Peyer's patch (tissue), 4 donors: Measurements from ENCODE around the gene NTF3. TPM values are rescaled to one million over a fixed set of nuclear protein-coding genes. Genes with fewer than 3 reads are reported as not detected.

Experiments used
- DNase-seq, 3 donors: peaks; one replicate each; pipeline ENCODE4 v3.0.0-alpha.2; 2017 to 2019
- H3K27ac ChIP-seq, 4 donors: fragments of 200-600 bp; sonication (generic); one replicate each; pipeline ENCODE4 v1.5.1; 2016 to 2019
- H3K27me3 ChIP-seq, 2 donors: fragments of 200-600 bp; sonication (generic); one replicate each; pipeline ENCODE4 v1.5.1; 2019
- H3K36me3 ChIP-seq, 3 donors: fragments of 200-600 bp; sonication (generic); one replicate each; pipeline ENCODE4 v1.5.1; 2016 to 2019
- H3K4me1 ChIP-seq, 4 donors: fragments of 200-600 bp; sonication (generic); one replicate each; pipeline ENCODE4 v1.5.1; 2016 to 2019
- H3K4me3 ChIP-seq, 4 donors: fragments of 200-600 bp; sonication (generic); 1 replicate in 3 of 4; 2 replicates in 1 of 4; pipeline ENCODE4 v1.5.1; 2016 to 2019; ENCODE audit warnings: mild to moderate bottlenecking in 1 of 4
- H3K9me3 ChIP-seq, 4 donors: fragments of 200-600 bp; sonication (generic); one replicate each; pipeline ENCODE4 v1.5.1; 2016 to 2019; ENCODE audit warnings: mild to moderate bottlenecking in 1 of 4
- CTCF ChIP-seq, 6 experiments: fragments of 450-650 bp in 4 of 6; fragments of 200-600 bp in 2 of 6; sonication (generic) in 1 of 6; IDR thresholded peaks; one replicate each; pipeline ENCODE4 v1.5.1; 2017 to 2019; ENCODE audit warnings: antibody characterized with exemption in 6 of 6, mild to moderate bottlenecking in 3 of 6, moderate library complexity in 1 of 6
- POLR2A ChIP-seq, 2 donors: fragments of 450-650 bp; IDR thresholded peaks; one replicate each; pipeline ENCODE4 v1.5.1; 2017; ENCODE audit warnings: antibody characterized with exemption in 2 of 2, mild to moderate bottlenecking in 2 of 2, moderate library complexity in 2 of 2
- total RNA-seq, 4 donors: library from RNA; depleted of rRNA; stranded (reverse); fragments of >200 nt; gene quantifications; one replicate each; pipeline ENCODE4 v1.1.0, GENCODE V29; 2016

The NTF3 gene
- total RNA-seq, 4 donors from 2014 or later, result 1.4 TPM; not detected in 3

GRCh38 chr12:5428332-5429221 lies 3.3 kb upstream of the NTF3 start:
- Histone ChIP-seq H3K27ac (no peak overlapping the region), H3K9me3 (no peaks in the 10 kb centered on the region), H3K27me3 (peaks cover 0 to 18% of the 10 kb centered on the region in 2 donors), H3K4me3 (no peak overlapping the region), H3K4me1 (peaks cover 0 to 31% (median 0%) of the 10 kb centered on the region in 4 donors), H3K36me3 (no peaks in the 10 kb centered on the region)
- no peak for DNase-seq
- TF ChIP-seq CTCF (IDR thresholded peaks at IDR 0.05) (peak in 4 of 6 experiments; percentile 22 to 57 (median 54)), POLR2A (IDR thresholded peaks at IDR 0.05) (no peak)

- Histone ChIP-seq H3K36me3 (no peaks in the 10 kb centered on the region), H3K27me3 (peaks cover 0 to 18% of the 10 kb centered on the region in 2 donors), H3K27ac (no peak overlapping the region), H3K9me3 (no peaks in the 10 kb centered on the region), H3K4me1 (peaks cover 0 to 37% (median 0%) of the 10 kb centered on the region in 4 donors), H3K4me3 (peak overlapping the region in 1 of 4 donors; percentile 51)
- no peak for TF ChIP-seq CTCF (IDR thresholded peaks at IDR 0.05)
- no peak for TF ChIP-seq POLR2A (IDR thresholded peaks at IDR 0.05)
- DNase-seq, result no peak
Observed at GRCh38 chr12:5429741-5430557, 2.0 kb upstream of the NTF3 start.

- no peaks in the 10 kb centered on the region for H3K9me3 ChIP-seq
- DNase-seq, result no peak
- peak overlapping the region in 3 of 4 donors; percentile 3 to 51 (median 14) for H3K4me3 ChIP-seq
- no peak for TF ChIP-seq CTCF (IDR thresholded peaks at IDR 0.05)
- H3K4me1 ChIP-seq, result peaks cover 0 to 37% (median 0%) of the 10 kb centered on the region in 4 donors
- H3K36me3 ChIP-seq, result no peaks in the 10 kb centered on the region
- peaks cover 0 to 18% of the 10 kb centered on the region in 2 donors for H3K27me3 ChIP-seq
- no peak overlapping the region for H3K27ac ChIP-seq
Observed at GRCh38 chr12:5430641-5431603, 986 bp upstream of the NTF3 start.

GRCh38 chr12:5433081-5433844 lies 1.4 kb downstream of the NTF3 start:
- Histone ChIP-seq H3K36me3 (no peaks in the 10 kb centered on the region), H3K9me3 (peaks cover 0 to 6% (median 0%) of the 10 kb centered on the region in 4 donors), H3K4me3 (peak overlapping the region; percentile 19 to 53 (median 42)), H3K27me3 (peaks cover 0 to 18% of the 10 kb centered on the region in 2 donors), H3K4me1 (peaks cover 0 to 37% (median 0%) of the 10 kb centered on the region in 4 donors), H3K27ac (peak overlapping the region in 3 of 4 donors; percentile 34 to 61 (median 42))
- no peak for TF ChIP-seq POLR2A (IDR thresholded peaks at IDR 0.05)
- TF ChIP-seq CTCF (IDR thresholded peaks at IDR 0.05), result no peak
- DNase-seq, result no peak
